ENCODE results near the gene WDR46.

Gene WDR46

GRCh38 chr6:33288921-33289783, at the start of gene WDR46, which contains the start of gene PFDN6:
Gene WDR46, minus strand, starts transcription at chr6:33289239. Its CDS starts 69 bp downstream, at chr6:33289170.
Gene PFDN6, plus strand, starts transcription at chr6:33289601. Its CDS starts 256 bp downstream, at chr6:33289857.
- DNase-seq, result peak in 13 of 14 donors; percentile 60 to 98 (median 90)

DNA sequence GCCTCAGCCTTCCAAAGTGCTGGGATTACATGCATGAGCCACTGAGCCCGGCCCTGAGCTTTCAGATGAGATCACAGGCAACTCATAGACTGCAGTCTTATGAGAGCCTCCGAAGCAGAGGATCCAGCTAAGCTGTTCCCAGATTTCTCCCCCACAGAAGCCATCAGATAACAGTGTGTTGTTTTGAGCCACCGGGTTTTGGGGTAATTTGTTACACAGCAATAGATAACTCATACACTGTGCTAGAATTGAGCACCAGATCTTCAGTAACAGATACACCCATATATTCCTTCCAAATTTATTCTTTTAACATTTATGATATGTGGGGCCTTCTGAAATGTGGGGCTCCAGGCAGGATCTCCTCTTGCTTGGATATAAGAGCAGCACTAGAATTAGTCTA, 47.5 kb upstream of the WDR46 start:
- DNase-seq, result no peak

GRCh38 chr6:33335916-33336315, 46.9 kb upstream of the WDR46 start:
- DNase-seq, result no peak

DNA sequence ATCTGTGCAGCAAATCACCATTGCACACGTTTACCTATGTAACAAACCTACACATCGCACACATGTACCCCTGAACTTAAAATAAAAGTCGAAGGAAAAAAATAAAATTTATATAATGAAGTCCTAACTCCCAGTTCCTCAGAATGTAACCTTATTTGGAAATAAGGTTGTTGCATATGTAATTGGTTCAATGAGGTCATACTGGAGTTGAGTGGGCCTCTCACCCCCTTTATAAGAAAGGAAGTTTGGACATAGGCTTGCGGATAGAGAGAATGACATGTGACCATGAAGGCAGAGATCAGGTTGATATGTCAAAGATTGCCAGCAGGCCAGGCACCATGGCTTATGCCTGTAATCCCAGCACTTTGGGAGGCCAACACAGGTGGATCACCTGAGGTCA, 44.6 kb upstream of the WDR46 start:
- DNase-seq, result no peak

GRCh38 chr6:33330736-33331135, 41.7 kb upstream of the WDR46 start:
- DNase-seq, result no peak

DNA sequence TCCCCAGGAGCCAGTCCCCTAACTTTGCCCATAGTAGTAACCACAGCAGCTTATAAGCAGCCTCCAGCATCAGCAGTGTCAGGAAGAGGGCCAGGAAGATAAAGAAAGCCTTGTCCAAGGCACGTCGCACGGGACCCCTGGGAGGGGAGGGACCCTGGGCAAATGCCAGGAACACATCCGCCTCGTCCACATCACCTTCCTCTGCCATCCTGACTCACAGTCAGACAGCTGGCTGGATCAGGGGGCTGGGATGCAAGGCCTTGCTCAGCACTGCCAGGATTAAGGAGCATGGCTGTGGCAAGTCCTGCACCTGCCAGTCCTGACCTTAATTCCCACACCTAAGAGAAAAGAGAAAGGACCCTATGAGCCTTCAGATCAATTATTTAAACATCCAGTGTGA, 40.0 kb upstream of the WDR46 start:
- DNase-seq, result no peak

DNA sequence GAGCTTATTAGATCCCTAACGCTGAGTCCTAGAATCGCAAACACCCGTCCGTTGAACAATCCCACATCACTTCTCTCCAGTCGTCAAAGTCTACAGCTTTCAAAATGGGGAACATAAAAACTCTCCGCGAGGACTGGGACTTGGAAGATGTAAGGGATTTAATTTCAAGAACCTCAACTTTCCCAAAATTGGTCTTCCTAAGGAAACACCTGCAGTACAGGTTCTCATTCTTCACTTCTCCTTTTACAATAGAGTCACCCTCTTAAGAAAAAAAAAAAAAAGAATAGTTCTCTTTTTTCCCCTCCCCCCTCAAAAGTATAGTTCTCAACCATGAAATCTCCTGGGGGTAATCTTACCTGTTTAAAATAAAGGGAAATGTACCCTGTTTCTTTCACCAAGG, 35.1 kb upstream of the WDR46 start:
- DNase-seq, result no peak

GRCh38 chr6:33323623-33323948, 34.5 kb upstream of the WDR46 start:
- DNase-seq, result no peak

DNA sequence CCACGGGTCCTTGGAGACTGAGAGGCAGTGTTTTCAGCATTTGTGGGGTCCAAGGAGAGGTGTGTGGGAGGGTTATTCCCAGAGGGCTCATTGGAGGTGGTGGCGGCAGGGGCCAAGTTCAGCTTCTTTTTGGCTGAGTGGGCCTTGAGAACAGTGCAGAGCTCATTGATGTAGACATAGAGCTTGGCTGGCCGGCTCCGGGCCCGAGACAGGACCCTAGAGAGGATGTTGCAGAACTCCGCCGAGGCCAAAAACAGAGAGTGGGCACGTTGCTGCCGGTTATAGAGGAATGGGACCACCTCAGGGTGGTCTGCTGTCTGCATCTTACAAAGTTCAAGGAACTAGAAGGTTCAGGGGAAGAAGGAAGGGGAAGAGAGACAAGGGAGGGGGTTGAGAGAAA, 32.2 kb upstream of the WDR46 start:
- no peak for DNase-seq

- no peak for DNase-seq
These were observed 31.5 kb upstream of the WDR46 start for GRCh38 chr6:33320315-33321181.

- no peak for DNase-seq
These were observed 30.9 kb upstream of the WDR46 start for GRCh38 chr6:33319939-33320314.

- DNase-seq, result no peak
These were observed 29.5 kb upstream of the WDR46 start for GRCh38 chr6:33318426-33319073.

- DNase-seq, result peak; percentile 85 to 99 (median 97)
These were observed 28.8 kb upstream of the WDR46 start, which contains the start of gene ZBTB22 for GRCh38 chr6:33317669-33318425. Gene ZBTB22, minus strand, starts transcription at chr6:33317744. Its CDS starts 828 bp downstream, at chr6:33316916.

GRCh38 chr6:33317419-33317668, 28.3 kb upstream of the WDR46 start:
- DNase-seq, result peak in 1 of 14 donors; percentile 66

DNA sequence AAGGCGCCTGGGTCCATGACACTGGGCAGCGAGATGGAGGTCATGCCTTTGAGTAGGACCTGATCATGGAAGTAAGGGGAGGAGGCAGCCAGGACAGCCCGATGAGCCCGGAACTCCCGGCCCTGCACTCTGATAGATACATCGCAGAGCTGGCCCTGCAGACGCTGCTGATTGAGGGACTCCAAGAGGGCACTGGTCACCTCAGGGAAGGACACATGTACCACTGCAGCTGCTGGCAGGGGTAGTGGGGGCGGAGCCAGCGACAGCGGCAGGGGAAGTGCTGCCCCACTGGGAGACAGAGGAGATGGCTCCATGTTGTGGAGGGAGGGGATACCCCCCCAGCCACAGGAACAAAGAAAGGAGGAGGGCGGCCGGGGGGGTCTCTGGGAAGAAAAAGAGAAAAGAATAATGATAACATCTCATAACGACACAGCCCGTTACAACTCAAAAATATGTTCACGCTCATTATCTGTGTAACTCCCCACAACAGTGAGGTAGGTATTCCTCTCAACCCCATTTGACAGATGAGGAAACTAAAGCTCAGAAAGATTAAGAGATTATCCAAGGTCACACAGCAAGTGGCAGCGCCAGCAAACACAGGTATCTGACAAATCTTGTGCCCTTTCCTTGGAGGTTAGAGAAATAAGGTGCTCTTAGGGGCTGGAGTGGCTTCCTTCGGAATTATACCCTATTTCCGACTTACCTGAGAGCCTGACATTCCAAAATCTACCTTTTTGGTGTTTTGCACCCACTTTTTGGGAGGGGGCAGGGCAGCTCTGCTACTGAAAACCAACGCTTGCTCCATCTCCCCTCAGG, 27.8 kb upstream of the WDR46 start:
- no peak for DNase-seq

DNA sequence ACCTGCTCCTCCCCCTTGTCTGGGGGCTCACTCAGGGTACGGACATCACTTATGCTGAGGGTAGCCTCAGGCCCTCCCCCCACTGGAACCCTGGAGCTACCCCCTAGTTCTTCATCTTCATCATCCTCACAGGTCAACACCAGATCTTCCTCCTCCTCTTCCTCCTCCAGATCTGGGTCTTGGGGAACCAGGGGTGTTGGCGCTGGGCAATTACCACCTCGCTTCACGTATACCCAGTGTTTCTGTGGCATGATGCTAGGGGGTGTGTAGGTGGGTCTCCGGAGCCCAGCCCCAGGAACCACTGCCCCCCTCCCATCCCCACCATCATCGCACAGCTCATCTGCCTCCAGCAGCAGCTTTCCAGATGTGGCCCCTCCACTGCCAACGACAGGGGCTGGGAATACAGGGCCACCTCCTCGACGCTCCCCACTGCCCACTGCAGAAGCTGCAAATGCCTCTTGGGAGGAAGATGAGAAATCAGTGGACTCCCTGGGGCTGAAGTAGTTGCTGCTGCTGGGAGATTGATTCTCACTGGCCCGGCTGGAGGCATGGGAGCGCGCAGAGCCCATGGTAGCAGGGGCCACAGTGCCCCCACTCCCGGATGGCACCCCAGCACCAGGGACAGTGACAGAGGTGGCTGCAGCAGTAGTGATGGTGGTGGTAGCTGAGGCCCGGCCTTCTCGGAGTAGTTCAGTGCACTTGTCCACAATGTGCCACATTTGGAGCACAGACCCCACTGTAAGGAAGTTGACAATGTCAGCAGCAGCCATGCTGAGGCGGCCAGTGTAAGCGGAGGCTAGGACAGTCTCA, 27.0 kb upstream of the WDR46 start:
- DNase-seq, result no peak

- DNase-seq, result peak in 1 of 14 donors; percentile 11
These were observed 26.1 kb upstream of the WDR46 start for GRCh38 chr6:33314943-33315792.

- DNase-seq, result peak in 10 of 14 donors; percentile 13 to 50 (median 40)
These were observed 25.5 kb upstream of the WDR46 start for GRCh38 chr6:33314515-33314942.

DNA sequence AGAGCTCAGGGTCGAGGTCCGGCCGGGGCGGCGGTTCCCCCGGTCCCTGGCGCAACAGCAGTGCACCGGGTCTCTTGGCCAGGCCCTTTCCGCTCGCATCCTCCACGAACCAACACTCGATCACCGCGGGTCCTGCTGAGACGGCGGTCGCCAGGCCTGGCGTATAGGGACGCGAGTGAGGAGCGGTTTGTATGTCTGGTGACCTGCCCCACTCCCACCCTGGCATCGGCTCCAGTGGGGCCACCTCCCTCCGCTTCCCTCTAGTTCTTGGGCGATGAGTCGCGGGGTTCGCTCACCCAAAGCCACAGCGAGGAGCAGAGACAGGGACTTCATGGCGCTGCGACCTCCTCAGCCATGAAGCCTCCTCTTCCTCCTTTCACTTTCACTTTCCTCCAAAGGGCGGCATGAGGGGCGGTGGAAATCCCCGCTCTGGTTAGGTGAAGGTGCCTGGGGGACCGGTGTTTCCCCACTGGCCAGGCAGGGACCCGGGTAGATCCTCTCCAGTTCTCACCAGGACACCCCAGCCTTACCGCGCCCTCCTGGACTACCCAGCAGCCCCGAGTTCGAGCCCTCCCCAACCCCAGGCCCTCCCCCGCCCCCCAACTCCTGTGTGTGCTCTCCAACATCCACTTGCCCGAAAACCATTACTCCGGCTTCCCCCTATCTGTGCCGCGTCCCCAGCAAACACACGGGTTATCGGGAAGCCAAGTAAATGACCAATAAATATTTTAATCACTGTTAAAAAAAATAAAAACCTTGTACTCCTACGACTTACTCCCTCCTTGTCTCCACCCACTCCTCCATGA, 24.9 kb upstream of the WDR46 start, which contains the start of gene TAPBP:
Gene TAPBP (minus strand): TSS at position 370 of the 806 bp plus-strand sequence. CDS start 37 bp downstream, at position 333.
- peak in 12 of 14 donors; percentile 26 to 78 (median 59) for DNase-seq
